WTC11 (cell line): ENCODE data around the gene IFNG.

Experiments
- NR2C2 ChIP-seq: sonication (generic); formaldehyde crosslinking; IDR thresholded peaks from 2 replicates; pipeline ENCODE4 v1.8.0; 2022; ENCODE audit warnings: mild to moderate bottlenecking, missing genetic modification reagents
- ZNF423 ChIP-seq: fragments of 250-450 bp; sonication (Bioruptor Pico); IDR thresholded peaks from 2 replicates; pipeline ENCODE4 v2.1.2; 2022; ENCODE audit warnings: mild to moderate bottlenecking, moderate library complexity

DNA sequence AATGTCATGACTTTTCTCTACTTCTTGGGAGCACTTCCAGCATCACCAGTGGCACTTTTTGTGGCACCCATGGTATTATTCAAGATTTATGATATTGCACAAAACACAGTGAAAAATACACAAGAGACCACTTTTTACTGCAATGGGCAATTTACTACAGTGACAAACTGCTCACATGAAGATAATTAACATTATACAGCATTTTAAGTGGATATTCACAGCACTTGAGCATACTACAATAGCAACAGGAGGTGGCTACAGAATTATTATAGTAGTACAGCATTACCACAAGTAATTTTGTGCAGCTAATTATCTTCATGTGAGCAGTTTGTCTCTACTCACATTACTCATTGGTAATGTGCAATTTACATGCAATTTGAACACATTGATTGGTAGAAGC lies 47.7 kb upstream of the IFNG start:
- TF ChIP-seq ZNF423 (CRISPR knock-in tag) (no peak), NR2C2 (no peak)
